Thyroid gland (tissue), 4 donors: ENCODE data around the gene SLC25A30. TPM values are rescaled to one million over a fixed set of nuclear protein-coding genes. Genes with fewer than 3 reads are reported as not detected.
"Not testable (repeated sequence)": the region's sequence is repeated elsewhere in the genome, so short reads cannot be mapped to it uniquely, and the experiment has no call there.

Experiments
- DNase-seq, 2 donors: peaks; one replicate each; pipeline ENCODE4 v3.0.0-alpha.2; 2019
- H3K27ac ChIP-seq, 3 donors: fragments of 200-600 bp; sonication (generic); 1 replicate in 2 of 3; 2 replicates in 1 of 3; pipeline ENCODE4 v1.5.1; 2016 to 2019; ENCODE audit warnings: mild to moderate bottlenecking in 1 of 3, moderate library complexity in 1 of 3
- H3K27me3 ChIP-seq: fragments of 200-600 bp; sonication (generic); one replicate; pipeline ENCODE4 v1.5.1; 2019
- H3K36me3 ChIP-seq, 2 donors: fragments of 200-600 bp; sonication (generic); one replicate each; pipeline ENCODE4 v1.5.1; 2016 to 2019
- H3K4me1 ChIP-seq, 2 donors: fragments of 200-600 bp; sonication (generic); one replicate each; pipeline ENCODE4 v1.5.1; 2017 to 2019
- H3K4me3 ChIP-seq, 3 donors: fragments of 200-600 bp; sonication (generic); replicated peaks in 1 of 3; 1 replicate in 2 of 3; 2 replicates in 1 of 3; pipeline ENCODE4 v1.5.1; 2016; ENCODE audit warnings: mild to moderate bottlenecking in 1 of 3
- H3K9me3 ChIP-seq: fragments of 200-600 bp; sonication (generic); one replicate; pipeline ENCODE4 v1.5.1; 2017
- CTCF ChIP-seq, 6 experiments: fragments of 200-600 bp in 3 of 6; fragments of 450-650 bp in 3 of 6; sonication (generic) in 3 of 6; IDR thresholded peaks; one replicate each; pipeline ENCODE4 v1.5.1; 2016 to 2019; ENCODE audit warnings: antibody characterized with exemption in 6 of 6, mild to moderate bottlenecking in 2 of 6, inconsistent platforms in 1 of 6, moderate library complexity in 1 of 6
- POLR2A ChIP-seq, 2 donors: fragments of 450-650 bp; IDR thresholded peaks; one replicate each; pipeline ENCODE4 v1.6.1; 2017; ENCODE audit warnings: antibody characterized with exemption in 2 of 2, mild to moderate bottlenecking in 2 of 2, moderate library complexity in 1 of 2
- WGBS, 2 donors: methylation state at CpG; one replicate each; pipeline ENCODE4 v1.1.5; 2017; 5-methylcytosine and 5-hydroxymethylcytosine counted together
- intact Hi-C: fragments of 100-400 bp; cut with DNase I; formaldehyde crosslinking; loops from one replicate; pipeline ENCODE4 v1.15.1; 2023
- total RNA-seq, 4 donors: library from RNA; depleted of rRNA; stranded (reverse); fragments of >200 nt; gene quantifications; one replicate each; pipeline ENCODE4 v1.2.3, GENCODE V29; 2016

SLC25A30 gene
- total RNA-seq, 4 donors from 2014 or later: 11.3 to 16.1 (median 15.9) TPM

- peak; percentile 65 to 68 for DNase-seq
- 30 to 32% methylated on average over 4 of the region's 4 CpGs for WGBS, 2 donors
- peaks cover 17 to 18% of the 10 kb centered on the region in 2 donors for H3K4me1 ChIP-seq
- H3K27me3 ChIP-seq: no peaks in the 10 kb centered on the region
- no peaks in the 10 kb centered on the region for H3K9me3 ChIP-seq
- TF ChIP-seq POLR2A (IDR thresholded peaks at IDR 0.05): no peak
- peak in 5 of 6 experiments; percentile 36 to 78 (median 52) for TF ChIP-seq CTCF (IDR thresholded peaks at IDR 0.05)
- intact Hi-C loops: no loop called here
- H3K36me3 ChIP-seq: no peaks in the 10 kb centered on the region
- H3K27ac ChIP-seq: peak overlapping the region in 1 of 3 donors; percentile 50
- H3K4me3 ChIP-seq: no peak overlapping the region
Observed at GRCh38 chr13:45393941-45394570, 24.1 kb downstream of the SLC25A30 start.

GRCh38 chr13:45392811-45393210 is 25.4 kb downstream of the SLC25A30 start:
- H3K27me3 ChIP-seq: no peaks in the 10 kb centered on the region
- TF ChIP-seq POLR2A (IDR thresholded peaks at IDR 0.05) (no peak), CTCF (IDR thresholded peaks at IDR 0.05) (no peak)
- no peak overlapping the region for H3K4me3 ChIP-seq
- H3K9me3 ChIP-seq: no peaks in the 10 kb centered on the region
- no peaks in the 10 kb centered on the region for H3K36me3 ChIP-seq
- DNase-seq: no peak
- peaks cover 17 to 18% of the 10 kb centered on the region in 2 donors for H3K4me1 ChIP-seq
- H3K27ac ChIP-seq: no peak overlapping the region
- WGBS, 2 donors: 74 to 85% methylated on average over 5 of the region's 5 CpGs
- intact Hi-C loops: no loop called here

- intact Hi-C loops: no loop called here
- H3K4me3 ChIP-seq: no peak overlapping the region
- DNase-seq: no peak
- 93 to 94% methylated on average over 6 of the region's 6 CpGs for WGBS, 2 donors
- H3K36me3 ChIP-seq: no peaks in the 10 kb centered on the region
- no peak overlapping the region for H3K27ac ChIP-seq
- no peaks in the 10 kb centered on the region for H3K27me3 ChIP-seq
- no peaks in the 10 kb centered on the region for H3K9me3 ChIP-seq
- TF ChIP-seq POLR2A (IDR thresholded peaks at IDR 0.05): no peak
- TF ChIP-seq CTCF (IDR thresholded peaks at IDR 0.05): no peak
- H3K4me1 ChIP-seq: peaks cover 15 to 18% of the 10 kb centered on the region in 2 donors
Observed at GRCh38 chr13:45391926-45392325, 26.2 kb downstream of the SLC25A30 start.

- WGBS, 2 donors: 87 to 94% methylated on average over 25 to 37 of the region's 37 CpGs
- H3K36me3 ChIP-seq, H3K4me3 ChIP-seq, H3K27ac ChIP-seq, DNase-seq, H3K27me3 ChIP-seq, intact Hi-C loops, H3K9me3 ChIP-seq: not testable (repeated sequence)
- H3K4me1 ChIP-seq: peaks cover 7 to 13% of the 10 kb centered on the region in 2 donors
Observed at GRCh38 chr13:45391128-45391527, 27.0 kb downstream of the SLC25A30 start.

- H3K9me3 ChIP-seq, H3K27me3 ChIP-seq, H3K4me3 ChIP-seq, DNase-seq, intact Hi-C loops, H3K4me1 ChIP-seq, H3K36me3 ChIP-seq, H3K27ac ChIP-seq: not testable (repeated sequence)
- 94 to 97% methylated on average over 9 of the region's 9 CpGs for WGBS, 2 donors
Observed at GRCh38 chr13:45390348-45390747, 27.8 kb downstream of the SLC25A30 start.

- Histone ChIP-seq H3K36me3 (no peaks in the 10 kb centered on the region), H3K4me3 (no peak overlapping the region), H3K27ac (no peak overlapping the region), H3K27me3 (no peaks in the 10 kb centered on the region), H3K9me3 (no peaks in the 10 kb centered on the region), H3K4me1 (peaks cover 0 to 3% of the 10 kb centered on the region in 2 donors)
- no peak for TF ChIP-seq POLR2A (IDR thresholded peaks at IDR 0.05)
- no peak for TF ChIP-seq CTCF (IDR thresholded peaks at IDR 0.05)
- no peak for DNase-seq
- intact Hi-C loops: no loop called here
- WGBS, 2 donors: 95 to 97% methylated on average over 4 of the region's 4 CpGs
Observed at GRCh38 chr13:45388664-45389063, 29.5 kb downstream of the SLC25A30 start.

- H3K4me1 ChIP-seq, H3K4me3 ChIP-seq, H3K27ac ChIP-seq, intact Hi-C loops, H3K9me3 ChIP-seq, H3K36me3 ChIP-seq, DNase-seq, H3K27me3 ChIP-seq: not testable (repeated sequence)
- 89 to 94% methylated on average over 17 of the region's 17 CpGs for whole genome bisulfite sequencing, 2 donors
Observed at GRCh38 chr13:45386892-45387575, 31.1 kb downstream of the SLC25A30 start.
